BE2C (cell line): Measurements from ENCODE around the gene GDPD1.

Source experiments
- DNase-seq: peaks from one replicate; pipeline ENCODE4 v3.0.0-alpha.2; 2020
- H3K27me3 ChIP-seq: fragments of 250-450 bp; sonication (Bioruptor Pico); 2 replicates; pipeline ENCODE4 v1.5.1; 2020; ENCODE audit warnings: mild to moderate bottlenecking
- H3K36me3 ChIP-seq: fragments of 250-450 bp; sonication (Bioruptor Pico); 2 replicates; pipeline ENCODE4 v1.5.1; 2020; ENCODE audit warnings: mild to moderate bottlenecking
- H3K4me1 ChIP-seq: fragments of 250-450 bp; sonication (Bioruptor Pico); 2 replicates; pipeline ENCODE4 v1.5.1; 2020
- H3K4me3 ChIP-seq: 2 replicates; pipeline ENCODE4 v1.5.1; 2011; ENCODE audit warnings: low read depth, low read length
- H3K9me3 ChIP-seq: fragments of 250-450 bp; sonication (Bioruptor Pico); 2 replicates; pipeline ENCODE4 v1.5.1; 2020
- TF ChIP-seq, protein P1 (sequence below): IDR thresholded peaks from 2 replicates; pipeline ENCODE4 v1.5.1; 2012; ENCODE audit warnings: mild to moderate bottlenecking, low read depth, low read length

GDPD1 gene

DNA sequence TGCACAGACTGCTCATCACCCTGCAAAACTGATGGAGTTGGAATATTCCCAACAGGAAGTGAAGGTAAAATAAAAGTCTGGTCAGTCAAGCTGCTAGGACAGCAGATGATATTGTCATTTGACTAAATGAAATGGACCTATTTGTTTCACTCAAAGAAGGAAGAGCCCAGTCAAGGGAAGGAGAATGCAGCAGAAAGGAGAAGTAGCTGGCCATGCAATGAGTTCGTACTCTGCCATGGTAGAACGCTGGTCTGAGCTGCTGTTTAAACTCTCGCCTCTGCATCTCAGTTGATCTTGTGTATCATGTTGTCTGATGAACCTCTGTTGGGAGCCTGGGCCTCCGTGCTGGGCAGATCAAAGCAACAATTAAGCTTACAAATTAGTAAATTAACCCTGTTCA, 95.6 kb downstream of the GDPD1 start:
- Histone ChIP-seq H3K36me3 (no peaks in the 10 kb centered on the region), H3K4me1 (no peaks in the 10 kb centered on the region), H3K4me3 (no peak overlapping the region), H3K27me3 (no peaks in the 10 kb centered on the region), H3K9me3 (no peaks in the 10 kb centered on the region)
- TF ChIP-seq, protein P1, sequence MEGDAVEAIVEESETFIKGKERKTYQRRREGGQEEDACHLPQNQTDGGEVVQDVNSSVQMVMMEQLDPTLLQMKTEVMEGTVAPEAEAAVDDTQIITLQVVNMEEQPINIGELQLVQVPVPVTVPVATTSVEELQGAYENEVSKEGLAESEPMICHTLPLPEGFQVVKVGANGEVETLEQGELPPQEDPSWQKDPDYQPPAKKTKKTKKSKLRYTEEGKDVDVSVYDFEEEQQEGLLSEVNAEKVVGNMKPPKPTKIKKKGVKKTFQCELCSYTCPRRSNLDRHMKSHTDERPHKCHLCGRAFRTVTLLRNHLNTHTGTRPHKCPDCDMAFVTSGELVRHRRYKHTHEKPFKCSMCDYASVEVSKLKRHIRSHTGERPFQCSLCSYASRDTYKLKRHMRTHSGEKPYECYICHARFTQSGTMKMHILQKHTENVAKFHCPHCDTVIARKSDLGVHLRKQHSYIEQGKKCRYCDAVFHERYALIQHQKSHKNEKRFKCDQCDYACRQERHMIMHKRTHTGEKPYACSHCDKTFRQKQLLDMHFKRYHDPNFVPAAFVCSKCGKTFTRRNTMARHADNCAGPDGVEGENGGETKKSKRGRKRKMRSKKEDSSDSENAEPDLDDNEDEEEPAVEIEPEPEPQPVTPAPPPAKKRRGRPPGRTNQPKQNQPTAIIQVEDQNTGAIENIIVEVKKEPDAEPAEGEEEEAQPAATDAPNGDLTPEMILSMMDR, result no peak
- no peak for DNase-seq
